GM12878 (cell line): Measurements from ENCODE around the gene CCDC178. TPM values are rescaled to one million over a fixed set of nuclear protein-coding genes. Genes with fewer than 3 reads are reported as not detected.

Source experiments
- ATAC-seq: fragments of 200-7000 bp; cut with Tn5 transposase; 3 replicates; pipeline ENCODE4 v1.9.1; 2020; ENCODE audit warnings: mild to moderate bottlenecking, moderate library complexity
- BruUV-seq: library from RNA; stranded (reverse); fragments of 400-500 nt; replicated peaks from 2 replicates; lab custom pipeline; 2021; lab: Mats Ljungman, UMichigan
- CTCF ChIA-PET: fragments of 300-600 bp; sonication (Branson Sonifier 250); formaldehyde crosslinking; extraction: SDS; loops from one replicate; lab custom pipeline; 2021; ENCODE audit warnings: inconsistent platforms; lab: Yijun Ruan, JAX
- POLR2A ChIA-PET: fragments of 350-600 bp; formaldehyde crosslinking; extraction: SDS; loops from one replicate; lab custom pipeline; 2021; ENCODE audit warnings: inconsistent platforms; lab: Charles Lee
- RAD21 ChIA-PET: fragments of 300-600 bp; sonication (Branson Sonifier 250); formaldehyde crosslinking; loops from one replicate; lab custom pipeline; 2023; ENCODE audit warnings: antibody characterized with exemption; ENCODE audit not compliant: unreplicated experiment; lab: Charles Lee
- SMC1A ChIA-PET: fragments of 300-600 bp; sonication (Branson Sonifier 250); formaldehyde crosslinking; loops from one replicate; lab custom pipeline; 2023; ENCODE audit not compliant: unreplicated experiment, uncharacterized antibody; lab: Charles Lee
- DNase-seq: peaks from one replicate; pipeline ENCODE4 v3.0.0-alpha.2; 2011; ENCODE audit warnings: low read depth, low spot score
- FAIRE-seq: peaks from 3 replicates; lab custom pipeline; 2011; peaks lifted over from hg19 to GRCh38; lab: Jason Lieb, UNC
- H2AFZ ChIP-seq: 2 replicates; pipeline ENCODE4 v1.6.0; 2011; ENCODE audit warnings: low read depth, low read length, control low read depth; ENCODE audit not compliant: control insufficient read depth
- H3K27ac ChIP-seq: 2 replicates; pipeline ENCODE4 v1.5.1; 2011; ENCODE audit warnings: control low read depth; ENCODE audit not compliant: control insufficient read depth, insufficient read depth
- H3K27me3 ChIP-seq, 2 experiments: replicated peaks in 1 of 2; 2 replicates each; pipeline versions ENCODE4 v1.6.0 to v1.6.1; 2011; ENCODE audit warnings: low read length in 1 of 2; ENCODE audit not compliant: control insufficient read depth in 2 of 2, insufficient read depth in 2 of 2
- H3K36me3 ChIP-seq, 2 experiments: 2 replicates each; pipeline ENCODE4 v1.5.1; 2011; ENCODE audit warnings: low read length in 1 of 2; ENCODE audit not compliant: control insufficient read depth in 2 of 2, insufficient read depth in 2 of 2
- H3K4me1 ChIP-seq: 2 replicates; pipeline ENCODE4 v1.6.1; 2011; ENCODE audit warnings: mild to moderate bottlenecking, low read length, moderate library complexity, mixed read lengths; ENCODE audit not compliant: control insufficient read depth, insufficient read depth
- H3K4me2 ChIP-seq: 2 replicates; pipeline ENCODE4 v1.6.0; 2011; ENCODE audit warnings: control low read depth; ENCODE audit not compliant: control insufficient read depth, insufficient read depth
- H3K4me3 ChIP-seq: fragments of 200-600 bp; sonication (generic); 2 replicates; pipeline ENCODE4 v1.5.1; 2016
- H3K79me2 ChIP-seq: 2 replicates; pipeline ENCODE4 v1.6.0; 2011; ENCODE audit warnings: low read length; ENCODE audit not compliant: control insufficient read depth, insufficient read depth
- H3K9ac ChIP-seq: 2 replicates; pipeline ENCODE4 v1.8.0; 2011; ENCODE audit warnings: low read length, control low read depth, mixed read lengths; ENCODE audit not compliant: control insufficient read depth, insufficient read depth
- H3K9me3 ChIP-seq: replicated peaks from 3 replicates; pipeline ENCODE4 v1.5.1; 2011; ENCODE audit warnings: mild to moderate bottlenecking, low read length; ENCODE audit not compliant: control insufficient read depth, insufficient read depth
- H4K20me1 ChIP-seq: 2 replicates; pipeline ENCODE4 v1.6.0; 2011; ENCODE audit not compliant: control insufficient read depth, insufficient read depth
- HDGF ChIP-seq: fragments of 450-650 bp; IDR thresholded peaks from 2 replicates; pipeline ENCODE4 v1.6.1; 2016; ENCODE audit warnings: antibody characterized with exemption
- NFYA ChIP-seq: IDR thresholded peaks from 2 replicates; pipeline ENCODE4 v1.6.1; 2011; ENCODE audit warnings: low read depth, mild to moderate bottlenecking, low read length, improper control_type of control experiment, borderline replicate concordance
- RCOR1 ChIP-seq: conservative IDR thresholded peaks from 2 replicates; pipeline ENCODE4 v1.6.1; 2012; ENCODE audit warnings: low read depth, low read length, improper control_type of control experiment
- WGBS: methylation state at CpG from one replicate; pipeline ENCODE4 v1.1.6; 2016; ENCODE audit warnings: low lambda C conversion rate; ENCODE audit not compliant: insufficient replicate concordance, insufficient coverage; ENCODE audit errors: missing lambda C conversion rate; 5-methylcytosine and 5-hydroxymethylcytosine counted together
- in situ Hi-C: fragments of 300-500 bp; cut with MboI; formaldehyde crosslinking; loops from 9 replicates; pipeline ENCODE4 v1.14.3; 2018; ENCODE audit warnings: mixed read lengths
- intact Hi-C: fragments of 100-400 bp; cut with micrococcal nuclease; formaldehyde crosslinking; loops from one replicate; pipeline ENCODE4 v1.14.2; 2022; ENCODE audit not compliant: unreplicated experiment
- polyA plus RNA-seq, 11 experiments: library from polyadenylated mRNA; depleted of rRNA in 4 of 11; unstranded in 6 of 11; stranded (reverse) in 5 of 11; fragments of >200 nt; fragmentation: Nextera tagmentation in 4 of 11; fragmentation: Illumina TruSeq in 1 of 11; extraction: Ambion mirVana in 4 of 11; extraction: Trizol in 1 of 11; gene quantifications; 1 replicate in 1 of 11; 2 replicates in 10 of 11; pipeline versions ENCODE4 v1.2.1 to v1.2.3, GENCODE V29; 2011 to 2016; ENCODE audit warnings: inconsistent platforms in 2 of 11, missing spikeins in 2 of 11, low read depth in 1 of 11
- total RNA-seq, 4 experiments: library from RNA; depleted of rRNA in 3 of 4; stranded (reverse); fragments of >200 nt in 3 of 4; fragmentation: Illumina TruSeq in 1 of 4; extraction: Trizol in 1 of 4; gene quantifications; 2 replicates each; pipeline versions ENCODE4 v1.2.1 to v1.2.3, GENCODE V29; 2013 to 2021

Gene CCDC178
- total and polyA plus RNA-seq, 10 of the 15 experiments (the other 5 are each of a cell fraction or from before 2014, with no cell fraction given): 0.04 TPM; not detected in 9

GRCh38 chr18:33291539-33291938, 149.0 kb downstream of the CCDC178 start:
- no peaks in the 10 kb centered on the region for H3K9me3 ChIP-seq
- no peaks in the 10 kb centered on the region for H3K27me3 ChIP-seq
- H3K4me1 ChIP-seq: no peaks in the 10 kb centered on the region
- TF ChIP-seq NFYA (no peak), HDGF (no peak)
- intact Hi-C loops: no loop called here
- H3K27ac ChIP-seq: no peak overlapping the region
- 90% methylated on average over 1 of the region's 1 CpG for WGBS
- ChIA-PET SMC1A (no interaction called here), RAD21 (no interaction called here), POLR2A (no interaction called here), CTCF (no interaction called here)
- BruUV-seq: no TSS peak
- no peaks in the 10 kb centered on the region for H4K20me1 ChIP-seq
- in situ Hi-C loops: no loop called here
- H3K79me2 ChIP-seq: no peaks in the 10 kb centered on the region
- H3K4me3 ChIP-seq: no peak overlapping the region
- no peak overlapping the region for H3K4me2 ChIP-seq
- FAIRE-seq (no peak), DNase-seq (no peak), ATAC-seq (no peak)
- no peak overlapping the region for H2AFZ ChIP-seq
- H3K9ac ChIP-seq: no peak overlapping the region
- no peaks in the 10 kb centered on the region for H3K36me3 ChIP-seq

GRCh38 chr18:33288082-33288716, 152.3 kb downstream of the CCDC178 start:
- Histone ChIP-seq H3K27me3 (no peaks in the 10 kb centered on the region), H3K79me2 (no peaks in the 10 kb centered on the region), H3K9me3 (no peaks in the 10 kb centered on the region), H2AFZ (no peak overlapping the region), H3K4me1 (no peaks in the 10 kb centered on the region), H3K4me3 (no peak overlapping the region), H3K4me2 (no peak overlapping the region)
- ChIA-PET SMC1A (no interaction called here), POLR2A (no interaction called here), CTCF (no interaction called here), RAD21 (no interaction called here)
- intact Hi-C loops (no loop called here), in situ Hi-C loops (no loop called here)
- no TSS peak for BruUV-seq
- WGBS: 46% methylated on average over 3 of the region's 3 CpGs
- no peak for ATAC-seq
- TF ChIP-seq RCOR1: no peak
- TF ChIP-seq, all 136 proteins: peak for 0
- FAIRE-seq (no peak), DNase-seq (no peak)
- Histone ChIP-seq H3K9ac (no peak overlapping the region), H3K36me3 (no peaks in the 10 kb centered on the region), H4K20me1 (no peaks in the 10 kb centered on the region), H3K27ac (no peak overlapping the region)
